HK-2 (cell line): ENCODE data around the gene AMDHD1.
A peak's percentile ranks its signal among the peaks of the same experiment; 100 is the strongest.

Experiments
- DNase-seq: peaks from one replicate; pipeline ENCODE4 v3.0.0-alpha.2; 2018; ENCODE audit not compliant: unreplicated experiment

The AMDHD1 gene, protein sequence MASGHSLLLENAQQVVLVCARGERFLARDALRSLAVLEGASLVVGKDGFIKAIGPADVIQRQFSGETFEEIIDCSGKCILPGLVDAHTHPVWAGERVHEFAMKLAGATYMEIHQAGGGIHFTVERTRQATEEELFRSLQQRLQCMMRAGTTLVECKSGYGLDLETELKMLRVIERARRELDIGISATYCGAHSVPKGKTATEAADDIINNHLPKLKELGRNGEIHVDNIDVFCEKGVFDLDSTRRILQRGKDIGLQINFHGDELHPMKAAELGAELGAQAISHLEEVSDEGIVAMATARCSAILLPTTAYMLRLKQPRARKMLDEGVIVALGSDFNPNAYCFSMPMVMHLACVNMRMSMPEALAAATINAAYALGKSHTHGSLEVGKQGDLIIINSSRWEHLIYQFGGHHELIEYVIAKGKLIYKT

DNA sequence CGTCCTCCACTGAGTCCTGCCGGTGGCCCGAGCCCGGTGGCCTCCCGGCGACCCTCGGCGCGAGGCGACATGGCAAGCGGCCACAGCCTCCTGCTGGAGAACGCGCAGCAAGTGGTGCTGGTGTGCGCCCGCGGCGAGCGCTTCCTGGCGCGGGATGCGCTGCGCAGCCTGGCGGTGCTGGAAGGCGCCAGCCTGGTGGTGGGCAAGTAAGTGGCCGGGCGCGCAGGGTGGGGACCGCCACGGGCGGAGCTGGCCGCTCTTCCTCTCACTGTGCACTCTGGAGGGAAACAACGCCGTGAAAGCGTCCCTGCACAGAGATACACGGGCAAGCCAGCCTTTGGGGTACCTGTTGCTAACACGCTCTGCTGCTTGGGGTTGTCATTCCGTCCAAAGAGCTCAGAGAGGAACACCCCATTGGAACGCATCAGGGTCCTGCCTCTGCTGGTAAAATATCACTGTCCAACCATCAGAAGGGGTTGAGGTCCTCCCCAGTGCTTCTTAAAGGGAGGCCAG is at the start of gene AMDHD1:
AMDHD1 (plus strand) TSS at position 2 of the 513 bp plus-strand sequence; CDS start at position 70, 68 bp downstream.
- peak; percentile 60 for DNase-seq

DNA sequence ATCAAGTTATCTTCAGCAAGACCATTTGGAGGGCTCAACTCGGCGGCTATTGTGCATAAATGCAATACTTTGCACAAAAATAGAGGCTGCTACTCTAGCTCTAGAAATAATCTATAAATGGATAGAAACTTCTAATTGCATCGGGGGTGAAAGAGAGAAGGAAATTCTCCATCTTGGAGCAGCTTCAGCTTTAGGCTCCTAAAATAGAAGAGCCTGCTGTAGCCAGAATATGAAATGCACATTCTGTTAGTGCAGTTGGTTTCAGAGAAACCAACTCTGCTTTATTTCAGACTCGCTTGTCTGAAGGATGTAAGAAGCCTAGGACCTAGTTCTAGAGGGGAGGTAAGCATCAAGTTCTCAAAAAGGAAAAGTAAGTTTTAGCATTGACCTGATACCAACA is 46.3 kb upstream of the AMDHD1 start:
- DNase-seq = no peak

DNA sequence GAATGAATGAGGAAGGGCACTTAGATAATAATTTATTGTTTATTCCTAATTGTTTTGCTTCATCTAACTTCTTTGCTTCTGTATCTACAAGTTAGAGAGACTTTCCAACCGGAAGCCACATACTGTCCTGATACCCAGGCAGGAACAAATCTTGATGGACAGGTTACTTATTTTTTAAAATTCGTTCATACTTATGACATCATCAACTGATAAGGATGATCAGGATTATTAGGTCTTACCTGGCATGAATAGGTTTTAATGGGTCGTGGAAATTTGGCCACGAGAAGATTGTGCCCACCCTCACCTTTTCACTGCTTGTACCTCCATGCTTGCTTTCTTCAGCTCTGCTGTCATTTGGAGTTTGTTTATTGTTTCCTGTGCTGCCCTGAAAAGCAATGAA is 45.0 kb upstream of the AMDHD1 start:
- no peak for DNase-seq

DNA sequence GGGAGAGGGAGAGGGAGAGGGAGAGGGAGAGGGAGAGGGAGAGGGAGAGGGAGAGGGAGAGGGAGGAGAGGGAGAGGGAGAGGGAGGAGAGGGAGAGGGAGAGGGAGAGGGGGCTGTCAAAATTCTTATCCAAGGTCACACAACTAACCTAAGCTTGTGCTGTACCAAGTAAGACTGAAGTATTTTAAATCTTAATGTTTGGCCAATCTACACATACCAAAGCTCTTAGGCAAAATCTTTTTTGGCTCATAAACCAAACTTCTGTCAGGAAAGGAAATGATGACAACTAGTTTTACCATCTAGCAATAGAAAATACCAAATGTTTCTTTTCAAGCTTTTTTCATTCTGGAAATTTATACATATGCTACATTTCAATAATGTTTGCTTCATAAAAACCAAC is 34.6 kb upstream of the AMDHD1 start:
- no peak for DNase-seq

DNA sequence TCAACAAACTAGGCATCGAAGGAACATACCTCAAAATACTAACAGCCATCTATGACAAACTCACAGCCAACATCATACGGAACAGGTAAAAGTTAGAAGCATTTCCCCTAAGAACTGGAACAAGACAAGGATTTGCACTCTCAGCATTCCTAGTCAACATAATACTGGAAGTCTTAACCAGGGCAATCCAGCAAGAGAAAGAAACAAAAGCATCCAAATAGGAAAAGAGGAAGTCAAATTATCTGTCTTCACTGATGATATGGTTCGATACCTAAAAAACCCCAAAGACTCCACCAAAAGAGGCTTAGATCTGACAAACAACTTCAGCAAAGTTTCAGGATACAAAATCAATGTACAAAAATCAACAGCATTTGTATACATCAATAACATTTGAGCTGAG is 33.3 kb upstream of the AMDHD1 start:
- DNase-seq = no peak

DNA sequence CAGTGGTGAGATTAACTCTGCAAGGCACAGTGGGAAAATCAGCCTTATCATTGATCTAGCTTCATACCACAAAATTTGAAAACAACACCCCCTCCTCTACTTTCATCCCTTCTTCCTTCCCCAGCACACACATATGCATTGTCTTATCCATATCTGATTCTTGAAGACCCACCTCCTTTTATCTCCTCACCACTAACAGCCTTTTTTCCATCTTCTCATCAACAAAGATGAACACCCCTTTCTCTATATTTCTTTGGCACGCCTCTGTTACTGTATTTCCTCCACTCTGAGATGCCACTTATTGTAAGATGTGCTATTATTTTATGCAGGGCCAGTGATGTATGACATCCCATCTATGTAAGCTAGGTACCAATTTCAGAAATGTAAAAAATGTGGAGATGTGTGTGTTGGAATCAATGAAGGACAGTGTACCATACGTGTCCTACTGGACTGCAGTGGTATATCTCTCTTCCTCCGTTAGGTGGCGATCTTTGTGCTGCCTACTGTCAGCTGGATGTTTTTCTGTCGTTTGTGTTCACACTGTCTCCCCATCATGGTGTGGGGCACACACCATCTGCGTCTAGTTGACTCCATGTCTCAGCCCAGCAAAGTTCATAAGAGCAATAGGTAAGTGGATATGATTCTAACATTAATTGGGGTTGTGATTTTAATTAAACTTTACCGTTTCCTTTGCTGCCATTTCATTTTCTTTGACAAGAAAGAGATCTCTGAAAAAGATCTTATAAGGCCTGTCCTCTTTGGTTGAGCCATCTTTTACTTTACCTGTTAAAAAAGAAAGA is 24.7 kb upstream of the AMDHD1 start:
- peak; percentile 27 for DNase-seq

DNA sequence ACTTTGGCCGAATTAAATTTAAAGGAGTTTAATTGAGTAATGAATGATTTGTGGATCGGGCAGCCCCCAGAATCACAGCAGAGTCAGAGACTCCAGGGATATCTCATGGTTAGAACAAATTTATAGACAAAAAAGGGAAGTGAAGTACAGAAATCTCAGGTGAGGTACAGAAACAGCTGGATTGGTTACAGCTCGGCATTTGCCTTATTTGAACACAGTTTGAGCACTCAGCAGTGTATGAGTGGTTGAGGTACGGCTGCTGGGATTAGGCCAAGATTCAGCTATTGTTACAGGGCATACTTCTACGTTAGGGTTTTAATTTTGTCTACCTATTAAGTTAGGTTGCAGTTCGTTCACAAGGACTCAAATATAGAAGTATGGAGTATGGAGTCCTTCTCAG is 24.0 kb upstream of the AMDHD1 start:
- no peak for DNase-seq

DNA sequence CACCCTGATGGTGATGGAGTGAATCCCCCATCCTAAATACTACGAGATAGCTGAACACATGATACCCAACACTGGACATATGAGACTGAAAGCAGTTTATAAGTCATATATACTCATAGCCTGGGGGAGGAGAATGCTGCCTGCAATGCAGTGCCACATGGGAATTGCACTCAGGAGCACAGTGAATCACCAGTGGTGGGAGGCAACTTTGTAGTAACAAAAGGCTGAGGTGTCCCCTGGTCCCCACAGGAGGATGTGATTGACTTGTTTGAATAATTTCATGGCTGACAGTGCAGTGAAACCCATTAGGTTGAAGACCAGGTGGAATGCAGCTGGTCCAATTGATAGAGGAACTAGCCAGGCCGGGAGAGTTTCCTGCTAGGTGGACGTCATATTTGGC is 20.9 kb upstream of the AMDHD1 start:
- no peak for DNase-seq

DNA sequence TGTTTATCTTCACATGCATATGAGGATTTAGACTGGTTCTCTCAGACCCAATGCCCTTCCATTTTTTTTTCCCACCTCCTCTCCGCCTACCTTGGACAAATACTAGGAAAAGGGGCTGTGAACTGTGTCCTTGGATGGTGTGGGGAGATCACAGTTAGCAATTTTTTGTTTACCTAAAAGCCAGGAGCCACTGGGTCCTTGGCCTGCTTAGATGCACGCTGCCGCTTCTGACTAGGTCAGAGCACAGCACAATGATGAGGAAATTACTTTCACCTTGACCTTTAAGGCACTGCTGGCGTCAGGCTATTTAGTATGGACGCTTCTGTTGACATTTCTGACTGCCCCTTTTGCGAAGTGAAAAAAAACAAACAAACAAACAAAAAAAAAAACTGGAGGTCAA is 2.6 kb upstream of the AMDHD1 start:
- no peak for DNase-seq

DNA sequence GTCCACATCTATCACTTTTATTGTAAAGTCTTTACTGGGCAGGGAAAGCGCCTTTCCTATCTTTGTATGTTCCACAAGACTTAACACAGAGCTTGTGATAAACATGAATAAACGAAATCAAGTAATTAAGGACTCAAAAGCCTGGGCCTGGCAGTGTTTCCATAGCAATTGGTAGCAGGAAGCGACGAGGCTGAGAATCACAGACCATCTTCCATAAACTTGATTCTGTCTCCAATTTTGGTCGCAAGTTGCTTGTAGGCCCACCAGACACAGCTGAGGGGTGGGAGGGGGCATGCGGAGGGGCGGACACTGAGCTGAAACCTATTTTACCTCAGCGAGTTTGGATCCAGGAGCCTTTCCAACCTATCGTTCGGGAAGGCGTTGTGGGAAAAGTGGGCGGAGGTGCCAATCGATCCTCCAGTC is 1.0 kb upstream of the AMDHD1 start:
- DNase-seq = no peak

DNA sequence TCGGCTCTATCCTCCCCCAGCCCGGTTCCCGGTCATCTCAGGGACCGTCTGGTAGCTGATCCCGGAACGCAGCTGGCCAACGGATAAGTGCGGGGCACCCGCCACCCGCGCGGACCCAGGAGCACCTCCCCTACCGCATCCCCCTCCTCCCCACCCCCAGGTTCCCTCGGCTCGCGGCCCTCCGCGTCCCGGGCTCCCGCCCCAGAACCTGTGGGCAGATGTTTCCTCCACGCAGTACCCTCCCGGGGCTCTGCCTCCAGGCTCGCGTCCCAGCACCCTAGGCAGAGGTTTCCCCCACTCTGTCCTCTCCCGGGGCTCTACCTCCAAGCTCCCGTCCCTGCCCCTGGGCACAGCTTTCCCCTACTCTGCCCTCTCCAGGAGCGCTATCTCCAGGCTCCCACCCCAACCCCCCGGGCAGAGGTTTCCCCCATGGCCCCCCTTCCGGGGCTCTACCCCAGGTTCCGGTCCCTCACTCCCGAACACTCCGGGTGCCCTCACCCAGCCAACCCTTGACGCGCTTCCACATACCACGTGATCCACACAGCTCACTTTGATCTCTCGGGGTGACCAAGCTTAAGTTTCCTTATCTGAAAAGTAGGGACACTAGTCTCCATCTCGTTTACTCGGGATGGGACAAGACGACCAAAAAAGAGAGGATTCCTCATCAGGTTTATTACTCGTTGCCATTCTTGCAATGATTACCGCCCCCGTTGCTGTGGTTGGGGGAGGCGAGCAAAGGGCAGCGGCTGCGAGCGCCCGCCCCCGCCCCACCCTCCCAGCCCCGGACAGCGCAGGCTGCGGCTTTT is 404 bp upstream of the AMDHD1 start, which contains the start of gene CCDC38:
CCDC38 (minus strand) TSS at position 91 of the 806 bp plus-strand sequence. CDS start 6,105 bp downstream, outside the sequence.
- DNase-seq = peak; percentile 78

DNA sequence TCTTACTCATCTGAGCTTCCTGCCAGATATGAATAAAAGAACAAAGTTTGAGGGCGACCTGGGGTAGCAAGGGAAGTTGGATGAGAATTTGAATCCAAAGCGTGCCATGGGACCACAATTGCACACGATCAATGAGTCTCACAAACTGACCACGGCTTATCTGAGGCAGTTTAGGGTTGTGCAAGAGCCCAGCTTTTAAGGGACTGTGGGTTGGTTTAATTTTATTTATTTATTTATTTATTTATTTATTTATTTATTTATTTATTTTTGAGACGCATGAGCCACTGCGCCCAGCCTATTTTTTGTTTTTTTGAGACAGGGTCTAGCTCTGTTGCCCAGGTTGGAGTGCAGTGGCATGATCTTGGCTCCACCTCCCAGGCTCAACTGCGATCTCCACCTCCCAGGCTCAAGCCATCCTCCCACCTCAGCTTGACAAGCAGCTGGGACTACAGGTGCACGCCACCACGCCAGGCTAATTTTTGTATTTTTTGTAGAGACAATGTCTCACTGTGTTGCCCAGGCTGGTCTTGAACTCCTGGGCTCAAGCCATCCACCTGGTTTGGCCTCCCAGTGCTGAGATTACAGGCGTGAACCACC is 1.1 kb downstream of the AMDHD1 start:
- DNase-seq = no peak

DNA sequence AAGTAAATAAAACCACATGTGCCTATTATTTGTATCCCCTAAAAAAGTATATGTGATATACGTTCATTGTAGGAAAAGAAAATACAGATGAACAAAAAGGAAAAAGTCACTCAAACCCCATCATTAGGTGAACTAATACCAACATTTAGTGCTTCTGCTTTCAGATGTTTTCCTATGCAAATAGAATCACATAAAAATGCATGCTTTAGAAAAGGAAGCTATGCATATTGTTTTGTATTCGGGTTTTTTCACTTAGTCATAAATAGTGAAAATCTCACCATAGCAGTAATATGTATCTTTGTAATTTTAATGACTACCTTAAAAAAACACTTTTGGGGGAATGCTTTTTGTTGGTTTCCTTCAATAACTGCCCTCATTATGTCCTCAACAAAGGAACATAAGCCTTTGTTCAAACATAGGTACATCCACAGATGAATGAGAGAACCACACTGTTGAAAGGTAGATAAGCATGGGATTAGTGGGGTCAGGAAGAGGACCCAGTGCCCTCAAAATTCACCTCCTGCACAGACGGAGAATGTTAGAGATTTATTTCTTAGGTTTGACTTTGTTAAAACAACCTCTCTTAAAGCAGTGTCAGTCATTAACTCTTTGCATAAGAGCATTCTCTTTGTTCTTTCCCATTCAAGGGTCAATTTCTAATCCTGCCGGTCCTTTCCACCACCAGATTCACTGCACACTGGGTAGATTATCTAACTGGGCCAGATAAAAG is 6.5 kb downstream of the AMDHD1 start:
- DNase-seq = no peak

DNA sequence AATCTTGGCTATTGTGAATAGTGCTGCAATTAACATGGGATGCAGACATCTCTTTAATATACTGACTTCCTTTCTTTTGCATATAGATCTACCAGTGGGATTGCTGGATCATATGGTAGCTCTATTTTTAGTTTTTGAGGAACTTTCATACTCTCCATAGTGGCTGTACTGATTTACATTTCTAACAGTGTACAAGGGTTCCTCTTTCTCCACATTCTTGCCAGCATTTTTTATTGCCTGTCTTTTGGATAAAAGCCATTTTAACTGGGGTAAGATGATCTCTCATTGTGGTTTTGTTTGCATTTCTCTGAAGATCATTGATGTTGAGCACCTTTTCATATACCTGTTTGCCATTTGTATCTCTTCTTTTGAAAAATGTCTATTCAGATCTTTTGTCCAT is 8.4 kb downstream of the AMDHD1 start:
- DNase-seq = no peak

DNA sequence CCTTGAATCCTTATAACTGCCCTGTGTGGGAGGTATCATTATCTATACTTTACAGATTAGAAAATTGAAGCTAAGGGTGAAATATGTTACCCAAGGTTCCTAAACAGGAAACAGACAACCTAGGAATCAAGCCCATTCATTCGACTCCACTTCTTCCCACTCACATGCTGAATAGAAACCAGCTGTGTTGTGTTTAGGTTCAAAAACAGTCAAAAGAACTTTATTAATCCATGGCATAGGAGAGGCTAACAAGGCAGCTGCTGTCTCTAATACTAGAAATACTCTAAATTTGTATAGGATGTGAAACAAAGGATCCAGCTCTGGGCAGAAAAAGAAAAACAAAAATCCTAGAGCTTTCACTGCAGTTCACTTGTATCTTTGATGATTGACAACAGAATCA is 9.9 kb downstream of the AMDHD1 start:
- DNase-seq = no peak

DNA sequence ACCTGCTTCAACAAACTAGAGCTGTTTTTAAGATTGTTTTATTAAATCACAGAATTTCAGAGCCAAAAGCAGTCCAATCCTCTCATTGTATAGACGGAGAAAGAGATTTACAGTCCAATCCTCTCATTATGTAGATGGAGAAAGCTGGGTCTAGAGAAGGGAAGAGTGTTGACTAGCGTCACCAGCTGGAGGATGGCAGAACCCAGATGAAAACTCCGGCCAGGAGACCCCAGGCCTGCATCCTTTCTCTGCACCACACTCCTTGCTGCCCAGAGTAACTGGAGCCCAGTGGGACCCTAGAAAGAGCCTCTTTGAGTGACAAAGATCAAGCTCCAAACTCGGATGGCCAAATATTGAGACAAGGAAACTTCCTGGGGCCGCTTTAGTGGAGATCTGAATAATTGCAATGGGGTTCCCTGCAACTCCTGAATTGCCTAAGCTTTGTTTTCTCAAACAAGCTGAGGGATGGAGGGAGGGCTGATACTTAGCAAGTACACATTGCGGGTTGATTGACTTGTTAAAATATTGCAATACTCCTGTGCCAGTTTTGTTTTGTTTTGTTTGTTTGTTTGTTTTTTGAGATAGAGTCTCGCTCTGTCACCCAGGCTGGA is 12.5 kb downstream of the AMDHD1 start:
- DNase-seq = no peak

DNA sequence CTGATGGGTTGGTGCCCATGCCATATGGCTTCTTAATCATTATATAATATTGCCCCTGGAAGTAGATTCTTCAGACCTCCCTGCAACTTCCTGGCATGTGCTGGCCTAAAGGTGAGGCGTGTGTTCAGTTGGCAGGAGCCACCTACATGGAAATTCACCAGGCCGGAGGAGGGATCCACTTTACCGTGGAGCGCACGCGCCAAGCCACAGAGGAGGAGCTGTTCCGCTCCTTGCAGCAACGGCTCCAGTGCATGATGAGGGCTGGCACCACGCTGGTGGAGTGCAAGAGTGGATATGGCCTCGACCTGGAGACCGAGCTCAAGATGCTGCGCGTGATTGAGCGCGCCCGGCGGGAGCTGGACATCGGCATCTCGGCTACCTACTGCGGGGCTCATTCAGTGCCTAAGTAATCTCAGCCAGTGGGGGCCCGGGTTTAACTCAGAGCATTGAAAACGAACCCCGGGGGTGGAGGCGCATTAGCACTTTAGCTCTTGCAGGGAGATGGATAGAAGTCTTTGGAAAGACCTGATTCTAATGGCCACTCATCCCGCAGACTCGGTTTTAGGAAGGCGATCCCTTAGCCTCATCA is 13.5 kb downstream of the AMDHD1 start:
- DNase-seq = no peak

DNA sequence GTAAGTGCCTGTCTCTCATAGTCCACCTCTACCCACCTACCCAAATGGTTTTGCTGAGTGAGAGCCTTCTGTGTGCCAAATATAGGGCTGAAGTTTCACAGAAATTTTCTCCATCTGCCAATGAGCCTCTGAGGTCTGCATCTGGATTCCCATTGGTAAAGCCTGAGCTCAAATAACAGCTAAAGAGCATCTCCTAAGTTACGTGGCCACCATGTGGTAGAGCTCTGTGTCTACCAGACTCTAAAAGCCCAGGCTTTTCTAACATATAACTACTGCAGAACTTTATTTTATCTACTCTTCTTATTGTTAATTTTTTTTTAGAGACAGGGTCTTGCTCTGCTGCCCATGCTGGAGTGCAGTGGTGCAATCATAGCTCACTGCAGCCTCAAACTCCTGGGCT is 16.0 kb downstream of the AMDHD1 start:
- no peak for DNase-seq

DNA sequence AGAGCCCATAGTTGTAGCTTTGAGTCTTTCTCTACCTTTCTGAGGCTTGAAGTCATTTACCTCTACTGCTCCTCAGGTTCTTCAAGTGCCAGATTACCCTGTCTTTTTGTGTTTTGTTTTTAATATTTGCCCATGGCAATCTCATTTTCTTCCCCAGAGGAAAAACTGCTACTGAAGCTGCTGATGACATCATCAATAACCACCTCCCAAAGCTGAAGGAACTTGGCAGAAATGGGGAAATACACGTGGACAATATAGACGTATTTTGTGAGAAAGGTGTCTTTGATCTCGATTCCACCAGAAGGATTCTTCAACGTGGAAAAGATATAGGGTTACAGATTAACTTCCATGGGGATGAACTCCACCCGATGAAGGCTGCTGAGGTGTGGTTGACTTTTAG is 17.1 kb downstream of the AMDHD1 start:
- no peak for DNase-seq

DNA sequence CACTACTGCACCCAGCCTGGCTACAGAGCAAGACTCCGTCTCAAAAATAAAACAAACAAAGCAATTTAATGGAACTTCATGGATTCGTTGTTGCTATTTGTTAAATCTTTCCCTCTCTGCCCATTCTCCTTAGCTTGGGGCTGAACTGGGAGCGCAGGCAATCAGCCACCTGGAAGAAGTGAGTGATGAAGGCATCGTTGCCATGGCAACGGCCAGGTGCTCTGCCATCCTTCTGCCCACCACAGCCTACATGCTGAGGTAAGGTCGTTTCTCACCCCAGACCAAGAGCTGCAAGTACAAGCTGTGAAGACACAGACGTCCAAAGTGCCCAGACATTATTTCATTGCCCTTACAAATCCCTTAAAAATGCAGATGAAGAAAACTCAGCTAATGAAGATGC is 19.1 kb downstream of the AMDHD1 start:
- DNase-seq = no peak
